Activated naive CD4-positive, alpha-beta T cell treated with anti-CD3 and anti-CD28 coated beads, Interleukin-2, amount 50 U/mL, for 24 hours (primary cell): ENCODE results near the gene MAB21L4.
A peak's percentile ranks its signal among the peaks of the same experiment; 100 is the strongest.

ENCODE experiments used
- H3K27ac Mint-ChIP-seq: one replicate; pipeline ENCODE4 v1.8.0; 2021; ENCODE audit warnings: mild to moderate bottlenecking, mixed read lengths
- H3K27me3 Mint-ChIP-seq: one replicate; pipeline ENCODE4 v1.8.0; 2021; ENCODE audit warnings: mixed read lengths
- H3K36me3 Mint-ChIP-seq: one replicate; pipeline ENCODE4 v1.8.0; 2021; ENCODE audit warnings: mixed read lengths
- H3K4me1 Mint-ChIP-seq: one replicate; pipeline ENCODE4 v1.8.0; 2021; ENCODE audit warnings: mixed read lengths
- H3K4me3 Mint-ChIP-seq: one replicate; pipeline ENCODE4 v1.8.0; 2021; ENCODE audit warnings: mild to moderate bottlenecking, mixed read lengths
- H3K9me3 Mint-ChIP-seq: one replicate; pipeline ENCODE4 v1.8.0; 2021; ENCODE audit warnings: mixed read lengths

The MAB21L4 gene

GRCh38 chr2:240894836-240895558, 959 bp downstream of the MAB21L4 start:
- no peaks in the 10 kb centered on the region for H3K36me3 Mint-ChIP-seq
- no peaks in the 10 kb centered on the region for H3K9me3 Mint-ChIP-seq
- no peak overlapping the region for H3K27ac Mint-ChIP-seq
- no peak overlapping the region for H3K4me3 Mint-ChIP-seq
- H3K4me1 Mint-ChIP-seq, result peaks cover 4% of the 10 kb centered on the region
- no peaks in the 10 kb centered on the region for H3K27me3 Mint-ChIP-seq

- Mint-ChIP-seq H3K27me3 (no peaks in the 10 kb centered on the region), H3K27ac (no peak overlapping the region), H3K4me1 (peaks cover 4% of the 10 kb centered on the region), H3K9me3 (no peaks in the 10 kb centered on the region), H3K36me3 (no peaks in the 10 kb centered on the region), H3K4me3 (no peak overlapping the region)
Observed at GRCh38 chr2:240894006-240894405, 1.9 kb downstream of the MAB21L4 start.

GRCh38 chr2:240893363-240893844, 2.6 kb downstream of the MAB21L4 start:
- no peaks in the 10 kb centered on the region for H3K36me3 Mint-ChIP-seq

GRCh38 chr2:240892925-240893324, 3.0 kb downstream of the MAB21L4 start:
- no peaks in the 10 kb centered on the region for H3K9me3 Mint-ChIP-seq
- H3K27me3 Mint-ChIP-seq, result no peaks in the 10 kb centered on the region
- H3K27ac Mint-ChIP-seq, result no peak overlapping the region
- H3K4me1 Mint-ChIP-seq, result peaks cover 4% of the 10 kb centered on the region
- no peak overlapping the region for H3K4me3 Mint-ChIP-seq
- H3K36me3 Mint-ChIP-seq, result no peaks in the 10 kb centered on the region

More at GRCh38 chr2:240893363-240893844, 2.6 kb downstream of the MAB21L4 start:
- Mint-ChIP-seq H3K4me1 (peaks cover 4% of the 10 kb centered on the region), H3K9me3 (no peaks in the 10 kb centered on the region), H3K27ac (no peak overlapping the region), H3K4me3 (no peak overlapping the region), H3K27me3 (no peaks in the 10 kb centered on the region)

- Mint-ChIP-seq H3K36me3 (no peaks in the 10 kb centered on the region), H3K27me3 (no peaks in the 10 kb centered on the region), H3K27ac (no peak overlapping the region), H3K4me1 (peaks cover 4% of the 10 kb centered on the region), H3K9me3 (no peaks in the 10 kb centered on the region), H3K4me3 (no peak overlapping the region)
Observed at GRCh38 chr2:240892356-240892755, 3.6 kb downstream of the MAB21L4 start.

GRCh38 chr2:240891492-240892340, 4.2 kb downstream of the MAB21L4 start:
- peaks cover 4% of the 10 kb centered on the region for H3K4me1 Mint-ChIP-seq
- H3K9me3 Mint-ChIP-seq, result no peaks in the 10 kb centered on the region
- H3K4me3 Mint-ChIP-seq, result no peak overlapping the region
- no peaks in the 10 kb centered on the region for H3K27me3 Mint-ChIP-seq
- no peaks in the 10 kb centered on the region for H3K36me3 Mint-ChIP-seq
- H3K27ac Mint-ChIP-seq, result no peak overlapping the region

- H3K27ac Mint-ChIP-seq, result no peak overlapping the region
- H3K4me1 Mint-ChIP-seq, result peaks cover 4% of the 10 kb centered on the region
- H3K27me3 Mint-ChIP-seq, result no peaks in the 10 kb centered on the region
- H3K9me3 Mint-ChIP-seq, result no peaks in the 10 kb centered on the region
- H3K4me3 Mint-ChIP-seq, result no peak overlapping the region
- no peaks in the 10 kb centered on the region for H3K36me3 Mint-ChIP-seq
Observed at GRCh38 chr2:240890691-240891090, 5.3 kb downstream of the MAB21L4 start.

GRCh38 chr2:240889601-240890560, 6.1 kb downstream of the MAB21L4 start:
- no peaks in the 10 kb centered on the region for H3K27me3 Mint-ChIP-seq
- H3K27ac Mint-ChIP-seq, result no peak overlapping the region
- peaks cover 4% of the 10 kb centered on the region for H3K4me1 Mint-ChIP-seq
- H3K4me3 Mint-ChIP-seq, result no peak overlapping the region
- H3K36me3 Mint-ChIP-seq, result no peaks in the 10 kb centered on the region
- no peaks in the 10 kb centered on the region for H3K9me3 Mint-ChIP-seq

GRCh38 chr2:240888890-240889573, 6.9 kb downstream of the MAB21L4 start:
- H3K4me1 Mint-ChIP-seq, result peaks cover 4% of the 10 kb centered on the region
- H3K27ac Mint-ChIP-seq, result peak overlapping the region; percentile 41
- H3K36me3 Mint-ChIP-seq, result no peaks in the 10 kb centered on the region
- H3K4me3 Mint-ChIP-seq, result no peak overlapping the region
- no peaks in the 10 kb centered on the region for H3K9me3 Mint-ChIP-seq
- H3K27me3 Mint-ChIP-seq, result no peaks in the 10 kb centered on the region

GRCh38 chr2:240888130-240888889, 7.6 kb downstream of the MAB21L4 start:
- no peaks in the 10 kb centered on the region for H3K36me3 Mint-ChIP-seq
- no peaks in the 10 kb centered on the region for H3K9me3 Mint-ChIP-seq
- no peaks in the 10 kb centered on the region for H3K4me1 Mint-ChIP-seq
- no peak overlapping the region for H3K4me3 Mint-ChIP-seq
- H3K27ac Mint-ChIP-seq, result no peak overlapping the region
- no peaks in the 10 kb centered on the region for H3K27me3 Mint-ChIP-seq

- no peaks in the 10 kb centered on the region for H3K27me3 Mint-ChIP-seq
- H3K9me3 Mint-ChIP-seq, result no peaks in the 10 kb centered on the region
- H3K36me3 Mint-ChIP-seq, result no peaks in the 10 kb centered on the region
- no peak overlapping the region for H3K27ac Mint-ChIP-seq
- no peaks in the 10 kb centered on the region for H3K4me1 Mint-ChIP-seq
- H3K4me3 Mint-ChIP-seq, result no peak overlapping the region
Observed at GRCh38 chr2:240887631-240888030, 8.3 kb downstream of the MAB21L4 start.

- H3K4me3 Mint-ChIP-seq, result no peak overlapping the region
- H3K27me3 Mint-ChIP-seq, result no peaks in the 10 kb centered on the region
- H3K36me3 Mint-ChIP-seq, result no peaks in the 10 kb centered on the region
- H3K27ac Mint-ChIP-seq, result no peak overlapping the region
- no peaks in the 10 kb centered on the region for H3K4me1 Mint-ChIP-seq
- H3K9me3 Mint-ChIP-seq, result no peaks in the 10 kb centered on the region
Observed at GRCh38 chr2:240886678-240887609, 9.0 kb downstream of the MAB21L4 start.

GRCh38 chr2:240886023-240886565, 9.9 kb downstream of the MAB21L4 start:
- Mint-ChIP-seq H3K27ac (no peak overlapping the region), H3K27me3 (no peaks in the 10 kb centered on the region), H3K4me3 (no peak overlapping the region), H3K9me3 (no peaks in the 10 kb centered on the region), H3K4me1 (no peaks in the 10 kb centered on the region), H3K36me3 (no peaks in the 10 kb centered on the region)
